HG02759 (cell line): ENCODE data around the gene ACER2.
A peak's percentile ranks its signal among the peaks of the same experiment; 100 is the strongest.

Experiments used
- ATAC-seq: cut with Tn5 transposase; IDR thresholded peaks from one replicate; pipeline ENCODE4 v1.9.1; 2021; ENCODE audit warnings: mild to moderate bottlenecking, moderate library complexity; ENCODE audit not compliant: unreplicated experiment

Gene ACER2

DNA sequence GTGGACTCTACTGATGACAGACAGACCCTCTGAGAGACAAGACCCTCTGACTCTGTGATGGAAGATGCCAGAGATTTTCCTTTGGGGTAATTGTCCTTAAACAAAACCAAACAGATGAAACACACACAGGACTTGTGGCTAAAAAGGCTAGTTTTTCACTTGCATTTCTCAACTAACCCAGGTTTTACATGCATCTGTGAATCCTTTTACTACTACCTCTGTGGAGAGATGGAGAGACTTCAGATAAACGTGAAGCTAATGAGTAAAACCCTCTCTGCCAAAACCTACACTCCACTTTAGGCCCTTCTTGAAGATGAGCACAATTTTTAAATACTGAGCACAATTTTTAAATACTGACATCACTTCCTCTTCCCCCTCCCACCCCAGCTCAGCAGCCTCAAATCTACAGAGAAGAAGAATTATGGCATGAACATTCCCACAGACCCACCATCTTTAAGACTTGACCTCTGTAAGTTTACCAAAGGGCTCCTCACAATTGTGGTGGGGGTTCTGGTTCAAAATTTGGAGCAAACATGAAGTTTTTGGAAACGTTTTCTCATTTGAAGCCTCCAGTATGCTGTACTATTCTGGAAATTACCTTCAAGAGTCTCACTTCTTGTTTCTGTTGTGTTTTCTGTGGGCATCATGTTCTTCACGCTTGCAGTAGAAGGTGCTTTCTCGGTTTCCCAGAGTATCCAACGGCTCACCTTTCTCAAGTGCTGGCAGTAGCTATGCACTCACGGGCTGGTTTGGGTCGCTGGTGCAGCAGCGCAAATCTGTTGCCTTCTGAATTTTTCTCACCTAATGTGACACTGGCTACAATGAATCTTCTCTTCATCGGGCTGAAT lies 42.7 kb downstream of the ACER2 start:
- peak; percentile 95 for ATAC-seq

GRCh38 chr9:19456426-19456825 lies 47.6 kb downstream of the ACER2 start:
- ATAC-seq, result no peak

GRCh38 chr9:19456996-19457692 lies 48.3 kb downstream of the ACER2 start:
- ATAC-seq, result peak; percentile 84

DNA sequence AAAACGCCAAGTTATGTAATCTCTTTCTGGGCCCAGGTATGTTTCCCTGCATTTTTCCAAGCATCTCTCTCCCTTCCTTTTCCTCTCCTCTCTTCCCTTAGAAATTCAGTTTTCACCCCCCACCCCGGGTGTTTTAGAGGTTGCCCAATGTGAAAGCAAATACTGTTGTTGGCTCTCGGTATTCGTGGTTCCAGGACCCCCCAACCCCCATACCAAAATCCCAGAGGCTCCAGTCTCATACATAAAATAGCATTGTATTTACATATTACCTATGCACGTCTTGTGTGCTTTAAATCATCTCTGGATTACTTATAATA lies 48.8 kb downstream of the ACER2 start:
- ATAC-seq, result peak; percentile 28

DNA sequence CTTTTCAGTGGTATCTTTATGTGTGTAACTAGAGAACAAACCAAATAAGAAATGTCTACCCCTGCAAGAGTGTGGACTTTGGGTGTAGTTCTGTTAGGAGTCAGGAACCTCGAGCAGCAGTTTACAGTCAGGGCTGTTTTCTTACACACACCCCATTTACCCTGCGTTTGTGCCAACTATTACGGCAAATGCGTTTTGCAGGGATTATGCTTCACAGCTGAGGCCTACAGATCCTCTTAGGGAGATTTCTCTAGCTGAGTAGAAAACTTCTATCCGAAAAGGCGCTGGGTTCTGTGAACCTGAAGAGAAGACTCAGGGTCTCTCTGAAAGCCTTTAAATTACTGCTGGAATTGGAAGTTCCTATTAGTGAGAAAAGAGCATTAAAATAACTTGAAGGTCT lies 51.4 kb downstream of the ACER2 start:
- ATAC-seq, result no peak

GRCh38 chr9:19461135-19461534 lies 52.3 kb downstream of the ACER2 start:
- no peak for ATAC-seq

- peak; percentile 4 for ATAC-seq
These were observed 55.4 kb downstream of the ACER2 start for GRCh38 chr9:19464061-19464763.

DNA sequence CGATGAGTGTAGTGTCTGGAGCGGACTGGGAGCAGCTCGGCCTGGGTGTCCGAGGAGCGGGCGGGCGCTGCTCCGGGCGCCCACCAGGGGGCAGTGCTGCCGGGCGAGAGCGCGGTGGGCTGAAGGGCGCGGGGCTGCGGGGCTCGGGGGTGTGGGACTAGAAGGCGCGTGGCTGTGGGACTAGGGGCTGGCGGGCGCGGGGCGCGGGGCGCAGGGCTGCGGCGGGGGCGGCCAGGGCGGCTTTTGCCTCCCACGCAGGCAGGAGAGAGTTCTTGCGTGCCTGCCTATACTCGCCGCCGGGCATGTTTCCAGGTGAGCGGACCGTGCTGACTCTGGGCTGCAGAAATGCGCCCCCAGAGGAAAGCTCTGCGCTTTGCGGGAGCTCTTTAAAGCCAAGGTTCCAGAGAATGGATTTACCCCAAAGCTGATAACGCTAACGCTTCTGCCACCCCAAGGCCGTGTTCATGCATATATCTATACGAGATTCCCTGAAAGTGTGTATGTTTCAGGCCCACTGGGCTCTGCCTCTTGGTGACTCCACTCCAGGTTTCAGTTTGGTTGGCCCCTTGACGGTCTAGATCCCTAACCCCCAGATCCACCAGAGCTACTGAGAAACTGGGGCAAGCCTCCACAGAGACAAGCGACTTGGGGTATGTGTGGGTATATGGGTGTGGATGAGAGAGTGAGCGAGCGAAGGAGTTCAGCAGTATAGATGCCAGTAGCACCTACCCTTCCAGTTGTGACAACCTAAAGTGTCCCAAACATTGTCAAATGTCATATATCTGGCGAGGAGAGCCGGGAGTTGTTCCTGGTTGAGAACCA lies 56.2 kb downstream of the ACER2 start:
- peak; percentile 96 for ATAC-seq

DNA sequence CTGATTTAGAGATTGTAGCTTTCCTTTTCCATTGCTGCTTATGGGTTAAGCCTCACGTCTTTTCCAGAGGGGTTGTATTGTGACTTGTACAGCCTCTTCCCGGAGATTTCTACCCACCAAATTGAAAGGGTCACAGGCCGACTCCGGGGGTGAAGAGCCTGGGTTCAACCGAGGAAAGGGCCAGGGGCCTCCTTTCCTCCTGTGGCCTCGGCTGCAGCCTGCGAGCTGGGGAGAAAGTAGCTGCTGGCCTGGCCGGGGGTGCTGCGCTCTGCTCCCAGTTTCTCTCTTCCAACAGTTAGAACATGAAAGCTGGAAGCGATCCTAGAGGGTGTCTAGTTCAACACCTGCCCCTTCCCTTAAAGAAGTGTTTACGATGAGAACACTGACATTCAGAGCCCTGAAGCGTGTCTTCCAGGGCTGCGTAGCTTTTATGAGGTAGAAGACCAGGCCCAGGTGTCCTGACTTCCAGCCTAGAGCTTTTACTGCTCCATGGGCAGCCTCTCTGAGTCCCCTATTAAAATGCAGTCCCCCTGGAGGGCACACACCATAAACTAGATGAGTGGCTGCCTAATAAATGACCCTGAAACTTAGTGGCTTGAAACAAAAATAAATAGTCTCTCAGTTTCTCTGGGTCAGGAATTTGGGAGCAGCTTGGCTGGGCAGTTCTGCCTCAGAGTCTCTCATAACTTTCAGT lies 56.9 kb downstream of the ACER2 start:
- no peak for ATAC-seq

- ATAC-seq, result no peak
These were observed 57.5 kb downstream of the ACER2 start for GRCh38 chr9:19466280-19466639.

GRCh38 chr9:19469271-19469670 lies 60.5 kb downstream of the ACER2 start:
- no peak for ATAC-seq

- no peak for ATAC-seq
These were observed 61.8 kb downstream of the ACER2 start for GRCh38 chr9:19470567-19470966.

DNA sequence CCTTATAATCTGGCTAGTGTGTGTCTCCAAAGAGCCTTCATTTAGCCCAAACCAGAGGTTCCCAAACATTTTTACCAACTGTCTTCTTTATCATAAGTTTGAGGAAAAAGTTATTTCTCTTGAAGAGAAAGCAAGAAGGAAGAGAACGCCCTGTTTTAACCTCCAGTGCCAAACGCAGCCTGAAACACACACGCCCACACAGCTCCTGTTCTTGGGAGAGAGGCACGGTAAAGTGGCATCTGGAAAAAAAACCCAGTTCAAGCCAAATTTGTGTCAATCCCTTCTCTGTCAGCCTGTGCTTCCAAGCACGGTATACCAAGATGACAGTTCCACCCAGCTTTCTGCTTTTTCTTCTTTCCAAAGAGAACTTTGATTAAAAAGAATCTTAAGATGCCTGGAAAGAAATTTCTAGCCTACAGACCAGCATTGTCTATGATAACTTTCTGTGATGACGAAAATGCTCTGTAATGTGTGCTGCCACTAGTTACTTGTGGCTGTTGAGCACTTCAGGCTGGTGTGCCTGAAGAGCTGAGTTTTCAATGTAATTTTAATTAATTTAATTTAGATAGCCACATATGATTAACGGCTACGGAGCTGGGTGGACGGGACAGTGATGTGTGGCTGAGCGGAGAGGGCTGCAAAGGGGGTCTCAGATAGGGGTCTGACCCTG lies 62.3 kb downstream of the ACER2 start:
- no peak for ATAC-seq

- peak; percentile 82 for ATAC-seq
These were observed 63.2 kb downstream of the ACER2 start for GRCh38 chr9:19471737-19472648.

GRCh38 chr9:19473605-19474004 lies 64.8 kb downstream of the ACER2 start:
- ATAC-seq, result no peak

GRCh38 chr9:19479874-19480273 lies 71.1 kb downstream of the ACER2 start:
- ATAC-seq, result no peak

DNA sequence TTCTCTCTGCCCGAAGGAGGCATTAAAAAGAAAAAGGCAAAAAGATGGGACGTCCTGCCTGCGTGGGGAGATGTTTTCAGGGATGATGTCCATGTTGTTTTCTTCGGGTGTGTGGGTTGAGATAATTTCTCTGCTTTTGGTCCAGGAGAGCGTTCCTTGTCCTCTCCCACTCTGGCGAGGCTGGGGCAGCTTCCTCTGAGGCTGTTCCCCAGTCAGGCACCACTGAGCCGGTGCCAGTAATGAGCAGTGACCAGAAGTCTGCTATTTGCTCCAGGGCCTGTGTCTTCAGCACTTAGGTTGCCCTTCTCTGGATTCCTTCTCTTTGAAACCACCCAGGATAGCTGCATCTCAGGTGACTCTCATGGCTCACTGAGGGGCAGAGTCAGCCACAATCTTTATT lies 71.5 kb downstream of the ACER2 start:
- ATAC-seq, result no peak

DNA sequence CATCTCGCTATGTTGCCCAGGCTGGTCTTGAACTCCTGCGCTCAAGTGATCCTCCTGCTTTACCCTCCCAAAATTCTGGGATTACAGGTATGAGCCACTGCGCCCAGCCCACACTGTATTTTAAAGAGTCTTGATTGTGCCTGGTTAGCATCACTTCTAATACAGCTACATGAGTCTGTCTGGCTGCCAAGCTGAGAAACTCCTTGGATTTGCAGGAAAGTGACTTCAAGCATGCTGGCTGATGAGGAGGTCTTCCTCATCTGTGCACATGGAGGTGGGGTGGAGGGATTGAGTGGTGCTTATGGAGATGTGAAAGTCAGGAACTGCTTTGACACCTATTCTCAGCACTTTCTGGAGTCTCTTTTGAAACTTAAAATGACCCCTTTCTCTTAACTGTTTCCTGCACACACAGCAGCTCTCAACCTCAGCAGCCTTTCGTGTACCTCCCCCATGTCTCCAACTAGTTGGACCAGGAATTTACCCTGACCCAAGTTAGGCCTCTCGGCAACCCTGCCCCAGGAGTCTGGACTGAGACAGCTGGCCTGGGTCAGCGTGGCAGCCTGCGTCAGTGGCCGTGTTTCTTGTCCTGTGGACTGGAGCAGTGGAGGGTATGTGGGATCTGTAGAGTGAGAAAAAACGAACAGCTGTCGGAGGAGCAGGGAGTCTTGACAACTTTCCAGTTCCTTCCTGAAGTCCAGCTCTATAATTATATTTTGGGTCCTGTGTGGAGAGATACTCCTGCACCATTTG lies 72.5 kb downstream of the ACER2 start:
- no peak for ATAC-seq
